K562 (cell line): Measurements from ENCODE around the gene DCTN2. TPM values are rescaled to one million over a fixed set of nuclear protein-coding genes. Genes with fewer than 3 reads are reported as not detected.

ENCODE experiments used
- ATAC-seq: fragments of 200-7000 bp; cut with Tn5 transposase; 3 replicates; pipeline ENCODE4 v1.9.1; 2020; ENCODE audit warnings: moderate library complexity
- BruUV-seq: library from RNA; stranded (reverse); fragments of 400-500 nt; replicated peaks from 2 replicates; lab custom pipeline; 2021; lab: Mats Ljungman, UMichigan
- CTCF ChIA-PET: fragments of 300-600 bp; formaldehyde crosslinking; extraction: SDS; loops from one replicate; lab custom pipeline; 2021; ENCODE audit warnings: low intra/inter-chr PET ratio; lab: Yijun Ruan, JAX
- POLR2A ChIA-PET: fragments of 300-600, 350-650 bp; sonication (Branson Sonifier 250); formaldehyde crosslinking; extraction: SDS; loops from one replicate; lab custom pipeline; 2021; ENCODE audit warnings: antibody characterized with exemption, inconsistent platforms; lab: Yijun Ruan, JAX
- DNase-seq, 4 experiments: peaks; one replicate each; pipeline versions ENCODE4 v3.0.0 to v3.0.0-alpha.2; 2011 to 2018; ENCODE audit warnings: low spot score in 3 of 4, mixed read lengths in 3 of 4; ENCODE audit errors: extremely low read depth in 1 of 4
- FAIRE-seq: peaks from 2 replicates; lab custom pipeline; 2011; peaks lifted over from hg19 to GRCh38; lab: Jason Lieb, UNC
- H2AFZ ChIP-seq: 2 replicates; pipeline ENCODE4 v1.6.0; 2011; ENCODE audit warnings: low read depth, low read length, control low read depth, inconsistent platforms
- H3K27ac ChIP-seq: fragments of 200-600 bp; 3 replicates; pipeline ENCODE4 v1.8.0; 2011; ENCODE audit warnings: low read depth, mild to moderate bottlenecking, control low read depth, inconsistent platforms, low read length, moderate library complexity, mixed read lengths; ENCODE audit errors: extremely low read depth
- H3K27me3 ChIP-seq, 2 experiments: fragments of 300-600 bp in 1 of 2; 2 replicates in 1 of 2; 3 replicates in 1 of 2; pipeline versions ENCODE4 v1.6.0 to v1.8.0; 2011; ENCODE audit warnings: inconsistent platforms in 2 of 2, low read length in 2 of 2, mild to moderate bottlenecking in 1 of 2, mixed read lengths in 1 of 2, moderate library complexity in 1 of 2; ENCODE audit not compliant: control insufficient read depth in 2 of 2, insufficient read depth in 2 of 2
- H3K36me3 ChIP-seq: fragments of 300-600 bp; 3 replicates; pipeline ENCODE4 v1.8.0; 2011; ENCODE audit warnings: mild to moderate bottlenecking, low read length, inconsistent platforms; ENCODE audit not compliant: control insufficient read depth, insufficient read depth
- H3K4me1 ChIP-seq, 2 experiments: fragments of 200-600 bp in 1 of 2; replicated peaks in 1 of 2; 2 replicates in 1 of 2; 3 replicates in 1 of 2; pipeline versions ENCODE4 v1.5.1 to v1.8.0; 2011; ENCODE audit warnings: inconsistent platforms in 2 of 2, low read length in 2 of 2, mild to moderate bottlenecking in 1 of 2, mixed read lengths in 1 of 2, moderate library complexity in 1 of 2; ENCODE audit not compliant: control insufficient read depth in 2 of 2, insufficient read depth in 2 of 2
- H3K4me2 ChIP-seq: 2 replicates; pipeline ENCODE4 v1.6.1; 2011; ENCODE audit warnings: low read length, control low read depth, inconsistent platforms, mixed read lengths; ENCODE audit not compliant: insufficient read depth
- H3K4me3 ChIP-seq: fragments of 200-600 bp; sonication (generic), shearing (Covaris generic); 2 replicates; pipeline ENCODE4 v1.5.1; 2016; ENCODE audit warnings: control low read depth, inconsistent platforms
- H3K79me2 ChIP-seq: fragments of 200-600 bp; 3 replicates; pipeline ENCODE4 v1.8.0; 2011; ENCODE audit warnings: low read length, inconsistent platforms; ENCODE audit not compliant: control insufficient read depth, insufficient read depth
- H3K9ac ChIP-seq, 2 experiments: 2 replicates each; pipeline versions ENCODE4 v1.6.0 to v1.6.1; 2011; ENCODE audit warnings: low read depth in 2 of 2, low read length in 2 of 2, control low read depth in 1 of 2, inconsistent platforms in 1 of 2, mild to moderate bottlenecking in 1 of 2, mixed read lengths in 1 of 2; ENCODE audit not compliant: insufficient read depth in 1 of 2
- H3K9me1 ChIP-seq: one replicate; pipeline ENCODE4 v1.6.0; 2011; ENCODE audit warnings: inconsistent platforms, mild to moderate bottlenecking, low read length, moderate library complexity; ENCODE audit not compliant: control insufficient read depth, insufficient read depth
- H3K9me3 ChIP-seq: replicated peaks from 2 replicates; pipeline ENCODE4 v1.5.1; 2011; ENCODE audit warnings: low read depth, low read length, inconsistent platforms; ENCODE audit not compliant: control insufficient read depth, insufficient read depth
- H4K20me1 ChIP-seq: replicated peaks from 2 replicates; pipeline ENCODE4 v1.6.1; 2011; ENCODE audit warnings: low read length, inconsistent platforms, mixed read lengths; ENCODE audit not compliant: control insufficient read depth, insufficient read depth
- CBFB ChIP-seq: sonication (generic); formaldehyde crosslinking; IDR thresholded peaks from 2 replicates; pipeline ENCODE4 v1.4.0; 2020; ENCODE audit warnings: mild to moderate bottlenecking, missing genetic modification reagents
- CEBPG ChIP-seq, 3 experiments: fragments of 200-800 bp in 1 of 3; sonication (Bioruptor generic) in 1 of 3; sonication (generic) in 1 of 3; formaldehyde crosslinking in 1 of 3; IDR thresholded peaks in 2 of 3; conservative IDR thresholded peaks in 1 of 3; 2 replicates each; pipeline versions ENCODE4 v1.6.1 to v1.8.0; 2016 to 2022; ENCODE audit warnings: missing compliant biosample characterization in 2 of 3, missing genetic modification characterization in 2 of 3, mild to moderate bottlenecking in 1 of 3, missing genetic modification reagents in 1 of 3
- CXXC5 ChIP-seq: fragments of 250-450 bp; sonication (Bioruptor Pico); IDR thresholded peaks from 2 replicates; pipeline ENCODE4 v1.8.0; 2022; ENCODE audit warnings: inconsistent platforms, mild to moderate bottlenecking, moderate library complexity
- HDAC1 ChIP-seq, 2 experiments: fragments of 450-650 bp; IDR thresholded peaks; 2 replicates each; pipeline ENCODE4 v1.6.1; 2016 to 2017; ENCODE audit warnings: inconsistent platforms in 1 of 2, mild to moderate bottlenecking in 1 of 2, moderate library complexity in 1 of 2
- PRDM10 ChIP-seq: fragments of 450-650 bp; IDR thresholded peaks from 2 replicates; pipeline ENCODE4 v1.6.1; 2018; ENCODE audit not compliant: partially characterized antibody
- SIN3B ChIP-seq: fragments of 450-650 bp; IDR thresholded peaks from 2 replicates; pipeline ENCODE4 v1.6.1; 2017; ENCODE audit warnings: low read depth, mild to moderate bottlenecking, moderate library complexity
- ZNF511 ChIP-seq: sonication (generic); formaldehyde crosslinking; IDR thresholded peaks from 2 replicates; pipeline ENCODE4 v1.8.0; 2022; ENCODE audit warnings: mild to moderate bottlenecking, missing genetic modification reagents
- WGBS: fragments of 100-300 bp; shearing (Covaris generic); methylation state at CpG from one replicate; pipeline ENCODE4 v1.1.6; 2016; ENCODE audit warnings: low coverage, mixed read lengths; ENCODE audit not compliant: insufficient coverage; ENCODE audit errors: missing lambda C conversion rate; 5-methylcytosine and 5-hydroxymethylcytosine counted together
- in situ Hi-C: fragments of 300-500 bp; cut with MboI; formaldehyde crosslinking; loops from 4 replicates; pipeline ENCODE4 v1.15.0; 2018; ENCODE audit warnings: inconsistent platforms, mixed read lengths
- intact Hi-C: fragments of 100-400 bp; cut with micrococcal nuclease; formaldehyde crosslinking; loops from 2 replicates; pipeline ENCODE4 v1.14.2; 2022
- polyA plus RNA-seq, 8 experiments: library from polyadenylated mRNA; depleted of rRNA in 4 of 8; stranded (reverse) in 5 of 8; unstranded in 3 of 8; fragments of >200 nt; fragmentation: Nextera tagmentation in 2 of 8; fragmentation: Illumina TruSeq in 1 of 8; extraction: Ambion mirVana in 2 of 8; extraction: Trizol in 1 of 8; gene quantifications; 2 replicates each; pipeline versions ENCODE4 v1.2.1 to v1.2.3, GENCODE V29; 2011 to 2014; ENCODE audit warnings: inconsistent platforms in 1 of 8, missing spikeins in 1 of 8
- total RNA-seq, 7 experiments: library from RNA; depleted of rRNA in 6 of 7; stranded (reverse); fragments of >200 nt in 6 of 7; fragmentation: Illumina TruSeq in 2 of 7; extraction: Trizol in 2 of 7; gene quantifications; 2 replicates each; pipeline versions ENCODE4 v1.2.1 to v1.2.3, GENCODE V29; 2011 to 2021; ENCODE audit warnings: low replicate concordance in 1 of 7
- TF ChIP-seq, protein P1 (sequence below): fragments of 450-650 bp; IDR thresholded peaks from 2 replicates; pipeline ENCODE4 v1.7.0; 2016; ENCODE audit warnings: borderline replicate concordance
- TF ChIP-seq, protein P2 (sequence below): fragments of 250-450 bp; sonication (Bioruptor Pico); IDR thresholded peaks from 2 replicates; pipeline ENCODE4 v1.5.0; 2021

Gene DCTN2
- total and polyA plus RNA-seq, 9 of the 15 experiments (the other 6 are each of a cell fraction or from before 2014, with no cell fraction given), result 43.6 to 270 (median 125) TPM

- peak overlapping the region; percentile 77 for H3K4me2 ChIP-seq
- 10% methylated on average over 2 of the region's 2 CpGs for WGBS
- H3K9me1 ChIP-seq, result no peaks in the 10 kb centered on the region
- BruUV-seq, result TSS peak; percentile 78
- peak overlapping the region; percentile 84 for H3K27ac ChIP-seq
- H2AFZ ChIP-seq, result peak overlapping the region; percentile 97
- H3K27me3 ChIP-seq, result no peaks in the 10 kb centered on the region
- H4K20me1 ChIP-seq, result no peaks in the 10 kb centered on the region
- H3K9ac ChIP-seq, result peak overlapping the region; percentile 81 to 98
- intact Hi-C loops (no loop called here), in situ Hi-C loops (no loop called here)
- peak in 1 of 4 experiments; percentile 20 for DNase-seq
- no peaks in the 10 kb centered on the region for H3K9me3 ChIP-seq
- ATAC-seq, result peak; percentile 11
- peaks cover 21% of the 10 kb centered on the region; the same call in 2 of the 3 replicates for H3K36me3 ChIP-seq
- no peak for FAIRE-seq
- 0 out of 2 replicates have a peak, but pooled peaks have one; percentile 11 for TF ChIP-seq CEBPG (CRISPR knock-in tag; IDR thresholded peaks at IDR 0.05)
- no peak for TF ChIP-seq CEBPG (tag; conservative IDR thresholded peaks at IDR 0.05 in 1 of 2, IDR thresholded peaks at IDR 0.05 in 1 of 2)
- TF ChIP-seq, protein P1, sequence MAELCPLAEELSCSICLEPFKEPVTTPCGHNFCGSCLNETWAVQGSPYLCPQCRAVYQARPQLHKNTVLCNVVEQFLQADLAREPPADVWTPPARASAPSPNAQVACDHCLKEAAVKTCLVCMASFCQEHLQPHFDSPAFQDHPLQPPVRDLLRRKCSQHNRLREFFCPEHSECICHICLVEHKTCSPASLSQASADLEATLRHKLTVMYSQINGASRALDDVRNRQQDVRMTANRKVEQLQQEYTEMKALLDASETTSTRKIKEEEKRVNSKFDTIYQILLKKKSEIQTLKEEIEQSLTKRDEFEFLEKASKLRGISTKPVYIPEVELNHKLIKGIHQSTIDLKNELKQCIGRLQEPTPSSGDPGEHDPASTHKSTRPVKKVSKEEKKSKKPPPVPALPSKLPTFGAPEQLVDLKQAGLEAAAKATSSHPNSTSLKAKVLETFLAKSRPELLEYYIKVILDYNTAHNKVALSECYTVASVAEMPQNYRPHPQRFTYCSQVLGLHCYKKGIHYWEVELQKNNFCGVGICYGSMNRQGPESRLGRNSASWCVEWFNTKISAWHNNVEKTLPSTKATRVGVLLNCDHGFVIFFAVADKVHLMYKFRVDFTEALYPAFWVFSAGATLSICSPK, result no peak
- no peak for TF ChIP-seq ZNF511 (CRISPR knock-in tag)
- TF ChIP-seq, protein P2, sequence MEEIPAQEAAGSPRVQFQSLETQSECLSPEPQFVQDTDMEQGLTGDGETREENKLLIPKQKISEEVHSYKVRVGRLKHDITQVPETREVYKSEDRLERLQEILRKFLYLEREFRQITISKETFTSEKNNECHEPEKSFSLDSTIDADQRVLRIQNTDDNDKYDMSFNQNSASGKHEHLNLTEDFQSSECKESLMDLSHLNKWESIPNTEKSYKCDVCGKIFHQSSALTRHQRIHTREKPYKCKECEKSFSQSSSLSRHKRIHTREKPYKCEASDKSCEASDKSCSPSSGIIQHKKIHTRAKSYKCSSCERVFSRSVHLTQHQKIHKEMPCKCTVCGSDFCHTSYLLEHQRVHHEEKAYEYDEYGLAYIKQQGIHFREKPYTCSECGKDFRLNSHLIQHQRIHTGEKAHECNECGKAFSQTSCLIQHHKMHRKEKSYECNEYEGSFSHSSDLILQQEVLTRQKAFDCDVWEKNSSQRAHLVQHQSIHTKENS (CRISPR knock-in tag), result no peak
- TF ChIP-seq PRDM10, result peak; percentile 90
- no peak for TF ChIP-seq CXXC5 (CRISPR knock-in tag)
- TF ChIP-seq HDAC1 (IDR thresholded peaks at IDR 0.05), result no peak
- no peak for TF ChIP-seq CBFB (CRISPR knock-in tag)
- TF ChIP-seq SIN3B, result no peak
- ChIA-PET POLR2A (interaction anchor here (0.6 to 4.2 kb wide), 6 partner anchors 10 to 149 kb away, joined by 3 to 20 read pairs (median 4); no protein-coding TSS in a partner anchor), CTCF (no interaction called here)
- peaks cover 27% of the 10 kb centered on the region for H3K79me2 ChIP-seq
- H3K4me3 ChIP-seq, result peak overlapping the region; percentile 72
- peaks cover 22 to 23% of the 10 kb centered on the region in 2 experiments for H3K4me1 ChIP-seq
Measured at GRCh38 chr12:57590479-57590863, 43.5 kb upstream of the DCTN2 start.
